RWPE2 (cell line): ENCODE results near the gene SYMPK.
A peak's percentile ranks its signal among the peaks of the same experiment; 100 is the strongest.

Source experiments
- ATAC-seq: fragments of 200-7000 bp; cut with Tn5 transposase; 3 replicates; pipeline ENCODE4 v1.9.1; 2021; ENCODE audit warnings: low read depth
- DNase-seq: peaks from one replicate; pipeline ENCODE4 v3.0.0-alpha.2; 2020; ENCODE audit warnings: low spot score
- H3K27ac ChIP-seq: fragments of 450-650 bp; 2 replicates; pipeline ENCODE4 v1.5.1; 2017; ENCODE audit warnings: mild to moderate bottlenecking; ENCODE audit not compliant: poor library complexity, severe bottlenecking
- H3K27me3 ChIP-seq: fragments of 250-450 bp; sonication (Bioruptor Pico); 2 replicates; pipeline ENCODE4 v1.5.1; 2021; ENCODE audit warnings: mild to moderate bottlenecking, moderate library complexity; ENCODE audit not compliant: insufficient read depth, poor library complexity, severe bottlenecking
- H3K36me3 ChIP-seq: fragments of 250-450 bp; sonication (Bioruptor Pico); 2 replicates; pipeline ENCODE4 v1.5.1; 2020; ENCODE audit warnings: low read depth, mild to moderate bottlenecking, moderate library complexity
- H3K4me1 ChIP-seq: fragments of 250-450 bp; sonication (Bioruptor Pico); 2 replicates; pipeline ENCODE4 v1.5.1; 2021; ENCODE audit warnings: mild to moderate bottlenecking, moderate library complexity; ENCODE audit not compliant: insufficient read depth, poor library complexity, severe bottlenecking
- H3K4me3 ChIP-seq: fragments of 250-450 bp; sonication (Bioruptor Pico); 2 replicates; pipeline ENCODE4 v1.5.1; 2021; ENCODE audit warnings: mild to moderate bottlenecking, moderate library complexity; ENCODE audit not compliant: severe bottlenecking
- H3K9me3 ChIP-seq: fragments of 250-450 bp; sonication (Bioruptor Pico); 2 replicates; pipeline ENCODE4 v1.5.1; 2021; ENCODE audit warnings: mild to moderate bottlenecking, moderate library complexity; ENCODE audit not compliant: severe bottlenecking
- TF ChIP-seq, protein P1 (sequence below): fragments of 450-650 bp; IDR thresholded peaks from one replicate; pipeline ENCODE4 v1.5.1; 2017; ENCODE audit warnings: mild to moderate bottlenecking, moderate library complexity; ENCODE audit not compliant: poor library complexity, severe bottlenecking

Gene SYMPK

DNA sequence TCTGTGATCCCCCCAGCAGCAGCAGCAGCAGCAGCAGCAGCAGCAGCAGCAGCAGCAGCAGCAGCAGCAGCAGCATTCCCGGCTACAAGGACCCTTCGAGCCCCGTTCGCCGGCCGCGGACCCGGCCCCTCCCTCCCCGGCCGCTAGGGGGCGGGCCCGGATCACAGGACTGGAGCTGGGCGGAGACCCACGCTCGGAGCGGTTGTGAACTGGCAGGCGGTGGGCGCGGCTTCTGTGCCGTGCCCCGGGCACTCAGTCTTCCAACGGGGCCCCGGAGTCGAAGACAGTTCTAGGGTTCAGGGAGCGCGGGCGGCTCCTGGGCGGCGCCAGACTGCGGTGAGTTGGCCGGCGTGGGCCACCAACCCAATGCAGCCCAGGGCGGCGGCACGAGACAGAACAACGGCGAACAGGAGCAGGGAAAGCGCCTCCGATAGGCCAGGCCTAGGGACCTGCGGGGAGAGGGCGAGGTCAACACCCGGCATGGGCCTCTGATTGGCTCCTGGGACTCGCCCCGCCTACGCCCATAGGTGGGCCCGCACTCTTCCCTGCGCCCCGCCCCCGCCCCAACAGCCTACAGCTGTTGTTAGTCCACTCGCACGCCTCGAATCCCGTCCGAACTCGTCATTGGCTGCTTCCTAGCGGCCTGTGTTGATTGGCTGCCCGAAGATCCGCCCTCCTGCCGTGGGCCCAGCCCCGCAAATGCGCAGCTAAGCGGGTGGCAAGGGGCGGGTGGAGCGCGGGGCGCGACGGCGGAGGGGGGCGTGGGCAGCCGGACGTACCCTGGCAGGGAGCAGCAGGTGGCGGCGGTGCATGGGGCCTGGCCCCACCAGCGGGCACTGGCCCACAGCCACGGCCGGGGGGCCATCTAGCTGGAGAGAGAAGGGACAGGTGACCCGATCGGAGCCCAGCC lies 92.5 kb downstream of the SYMPK start:
- Histone ChIP-seq H3K27me3 (no peaks in the 10 kb centered on the region), H3K27ac (peak overlapping the region; percentile 86), H3K4me1 (no peaks in the 10 kb centered on the region), H3K9me3 (no peaks in the 10 kb centered on the region), H3K36me3 (peaks cover 5% of the 10 kb centered on the region), H3K4me3 (peak overlapping the region; percentile 31)
- peak; percentile 99 for DNase-seq
- TF ChIP-seq, protein P1, sequence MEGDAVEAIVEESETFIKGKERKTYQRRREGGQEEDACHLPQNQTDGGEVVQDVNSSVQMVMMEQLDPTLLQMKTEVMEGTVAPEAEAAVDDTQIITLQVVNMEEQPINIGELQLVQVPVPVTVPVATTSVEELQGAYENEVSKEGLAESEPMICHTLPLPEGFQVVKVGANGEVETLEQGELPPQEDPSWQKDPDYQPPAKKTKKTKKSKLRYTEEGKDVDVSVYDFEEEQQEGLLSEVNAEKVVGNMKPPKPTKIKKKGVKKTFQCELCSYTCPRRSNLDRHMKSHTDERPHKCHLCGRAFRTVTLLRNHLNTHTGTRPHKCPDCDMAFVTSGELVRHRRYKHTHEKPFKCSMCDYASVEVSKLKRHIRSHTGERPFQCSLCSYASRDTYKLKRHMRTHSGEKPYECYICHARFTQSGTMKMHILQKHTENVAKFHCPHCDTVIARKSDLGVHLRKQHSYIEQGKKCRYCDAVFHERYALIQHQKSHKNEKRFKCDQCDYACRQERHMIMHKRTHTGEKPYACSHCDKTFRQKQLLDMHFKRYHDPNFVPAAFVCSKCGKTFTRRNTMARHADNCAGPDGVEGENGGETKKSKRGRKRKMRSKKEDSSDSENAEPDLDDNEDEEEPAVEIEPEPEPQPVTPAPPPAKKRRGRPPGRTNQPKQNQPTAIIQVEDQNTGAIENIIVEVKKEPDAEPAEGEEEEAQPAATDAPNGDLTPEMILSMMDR = peak; percentile 93
- ATAC-seq = peak; percentile 68

DNA sequence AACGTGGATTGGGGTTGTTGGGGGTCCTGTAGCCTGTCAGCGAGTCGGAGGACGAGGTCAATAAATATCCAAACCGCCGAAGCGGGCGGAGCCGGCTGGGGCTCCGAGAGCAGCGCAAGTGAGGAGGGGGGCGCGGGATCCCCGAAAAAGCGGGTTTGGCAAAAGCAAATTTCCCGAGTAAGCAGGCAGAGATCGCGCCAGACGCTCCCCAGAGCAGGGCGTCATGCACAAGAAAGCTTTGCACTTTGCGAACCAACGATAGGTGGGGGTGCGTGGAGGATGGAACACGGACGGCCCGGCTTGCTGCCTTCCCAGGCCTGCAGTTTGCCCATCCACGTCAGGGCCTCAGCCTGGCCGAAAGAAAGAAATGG lies 93.1 kb downstream of the SYMPK start:
- no peak for ATAC-seq
- H3K4me1 ChIP-seq = no peaks in the 10 kb centered on the region
- peak overlapping the region; percentile 31 for H3K4me3 ChIP-seq
- H3K36me3 ChIP-seq = peaks cover 5% of the 10 kb centered on the region
- peak overlapping the region; percentile 86 for H3K27ac ChIP-seq
- no peaks in the 10 kb centered on the region for H3K27me3 ChIP-seq
- H3K9me3 ChIP-seq = no peaks in the 10 kb centered on the region
- TF ChIP-seq, protein P1 = no peak
- peak; percentile 66 for DNase-seq

DNA sequence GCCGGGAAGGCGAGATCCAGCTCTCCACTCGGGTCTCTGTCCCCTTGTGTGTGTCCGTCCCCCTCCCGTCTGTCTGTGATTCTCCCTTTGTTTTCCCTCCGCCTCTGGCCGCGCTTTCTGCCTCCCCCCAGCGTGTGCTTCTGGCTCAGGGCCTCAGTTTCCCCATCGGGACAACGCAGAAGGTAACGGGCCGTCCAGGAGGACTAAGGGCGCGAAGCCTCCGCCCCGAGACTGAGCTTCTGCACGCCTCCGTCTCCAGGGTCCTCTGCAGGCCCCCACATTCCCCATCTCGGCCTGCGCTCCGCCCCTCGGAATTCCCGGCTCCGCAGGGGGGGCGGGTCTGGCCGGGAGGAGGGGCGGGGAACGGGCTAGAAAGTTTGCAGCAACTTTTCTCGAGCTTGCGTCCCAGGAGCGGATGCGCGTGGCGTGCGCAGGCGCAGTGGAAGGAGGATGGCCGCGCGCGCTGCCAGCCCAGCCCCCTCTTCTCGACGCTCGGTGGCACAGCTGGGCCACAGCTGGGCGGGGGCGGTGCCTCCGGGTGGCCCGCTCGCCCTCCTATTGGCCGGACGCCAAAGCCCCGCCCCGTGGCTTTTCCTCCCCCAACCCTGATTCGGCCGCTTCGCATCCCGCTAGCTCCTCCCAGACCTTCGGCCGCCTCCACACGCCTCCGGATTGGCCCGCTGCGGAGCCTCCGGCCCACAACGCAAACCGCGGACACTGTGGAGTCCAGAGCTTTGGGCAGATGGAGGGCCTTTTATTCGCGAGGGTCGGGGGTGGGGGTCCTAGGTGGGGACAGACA lies 93.8 kb downstream of the SYMPK start, which contains the start of gene SIX5:
TSS of gene SIX5 (minus strand) at position 269 of the 799 bp plus-strand sequence. CDS start 408 bp downstream, outside the sequence.
- H3K4me1 ChIP-seq = no peaks in the 10 kb centered on the region
- H3K9me3 ChIP-seq = no peaks in the 10 kb centered on the region
- TF ChIP-seq, protein P1 = no peak

GRCh38 chr19:45768655-45768983 lies 94.3 kb downstream of the SYMPK start:
- DNase-seq (no peak), ATAC-seq (no peak)

More for the DNA sequence above, 93.8 kb downstream of the SYMPK start, which contains the start of gene SIX5:
- Histone ChIP-seq H3K36me3 (no peaks in the 10 kb centered on the region), H3K4me3 (peak within 1 kb of the TSS; percentile 95), H3K27me3 (no peaks in the 10 kb centered on the region), H3K27ac (peak within 1 kb of the TSS; percentile 86)
- DNase-seq (peak; percentile 97), ATAC-seq (peak; percentile 52)

More at GRCh38 chr19:45768655-45768983, 94.3 kb downstream of the SYMPK start:
- H3K4me1 ChIP-seq = no peaks in the 10 kb centered on the region
- H3K27ac ChIP-seq = peak overlapping the region; percentile 86
- TF ChIP-seq, protein P1 = no peak
- H3K4me3 ChIP-seq = peak overlapping the region; percentile 95
- H3K9me3 ChIP-seq = no peaks in the 10 kb centered on the region
- H3K27me3 ChIP-seq = no peaks in the 10 kb centered on the region
- no peaks in the 10 kb centered on the region for H3K36me3 ChIP-seq
